ENCODE measurements around the gene DSCAM.

DSCAM gene

GRCh38 chr21:40672602-40673001 is 174.4 kb downstream of the DSCAM start:
- no peak overlapping the region for H3K27ac ChIP-seq
- DNase-seq (ENCODE audit: low read depth, low spot score): no peak

- no peak for DNase-seq (ENCODE audit: low read depth, low spot score)
- H3K27ac ChIP-seq: no peak overlapping the region
Measured at GRCh38 chr21:40671716-40672115, 175.2 kb downstream of the DSCAM start.

- no peak overlapping the region for H3K27ac ChIP-seq
- DNase-seq (ENCODE audit: low read depth, low spot score): no peak
Measured at GRCh38 chr21:40668555-40669275, 178.2 kb downstream of the DSCAM start.

GRCh38 chr21:40667967-40668366 is 179.0 kb downstream of the DSCAM start:
- no peak for DNase-seq (ENCODE audit: low read depth, low spot score)
- no peak overlapping the region for H3K27ac ChIP-seq

- H3K27ac ChIP-seq: no peak overlapping the region
- no peak for DNase-seq (ENCODE audit: low read depth, low spot score)
Measured at GRCh38 chr21:40662889-40663288, 184.1 kb downstream of the DSCAM start.

- DNase-seq (ENCODE audit: low read depth, low spot score): no peak
Measured at GRCh38 chr21:40660461-40660860, 186.5 kb downstream of the DSCAM start.

GRCh38 chr21:40658311-40658710 is 188.6 kb downstream of the DSCAM start:
- DNase-seq (ENCODE audit: low read depth, low spot score): no peak
- no peak overlapping the region for H3K27ac ChIP-seq

More at GRCh38 chr21:40660461-40660860, 186.5 kb downstream of the DSCAM start:
- H3K27ac ChIP-seq: no peak overlapping the region

- no peak for DNase-seq (ENCODE audit: low read depth, low spot score)
- no peak overlapping the region for H3K27ac ChIP-seq
Measured at GRCh38 chr21:40652436-40652835, 194.5 kb downstream of the DSCAM start.

- no peak overlapping the region for H3K27ac ChIP-seq
- no peak for DNase-seq (ENCODE audit: low read depth, low spot score)
Measured at GRCh38 chr21:40647706-40648105, 199.3 kb downstream of the DSCAM start.

GRCh38 chr21:40646651-40647050 is 200.3 kb downstream of the DSCAM start:
- H3K27ac ChIP-seq: no peak overlapping the region
- DNase-seq (ENCODE audit: low read depth, low spot score): no peak

- no peak for DNase-seq (ENCODE audit: low read depth, low spot score)
- no peak overlapping the region for H3K27ac ChIP-seq
Measured at GRCh38 chr21:40641042-40641441, 205.9 kb downstream of the DSCAM start.

- DNase-seq (ENCODE audit: low read depth, low spot score): no peak
- H3K27ac ChIP-seq: no peak overlapping the region
Measured at GRCh38 chr21:40640266-40640789, 206.6 kb downstream of the DSCAM start.

- no peak overlapping the region for H3K27ac ChIP-seq
- no peak for DNase-seq (ENCODE audit: low read depth, low spot score)
Measured at GRCh38 chr21:40639616-40640194, 207.3 kb downstream of the DSCAM start.

- no peak for DNase-seq (ENCODE audit: low read depth, low spot score)
- no peak overlapping the region for H3K27ac ChIP-seq
Measured at GRCh38 chr21:40638466-40639251, 208.3 kb downstream of the DSCAM start.

- no peak overlapping the region for H3K27ac ChIP-seq
- DNase-seq (ENCODE audit: low read depth, low spot score): no peak
Measured at GRCh38 chr21:40636026-40636425, 210.9 kb downstream of the DSCAM start.

GRCh38 chr21:40635391-40635790 is 211.6 kb downstream of the DSCAM start:
- no peak overlapping the region for H3K27ac ChIP-seq
- no peak for DNase-seq (ENCODE audit: low read depth, low spot score)

- H3K27ac ChIP-seq: no peak overlapping the region
- no peak for DNase-seq (ENCODE audit: low read depth, low spot score)
Measured at GRCh38 chr21:40634141-40634540, 212.8 kb downstream of the DSCAM start.

GRCh38 chr21:40633048-40633447 is 213.9 kb downstream of the DSCAM start:
- H3K27ac ChIP-seq: no peak overlapping the region
- no peak for DNase-seq (ENCODE audit: low read depth, low spot score)

GRCh38 chr21:40631211-40631610 is 215.7 kb downstream of the DSCAM start:
- DNase-seq (ENCODE audit: low read depth, low spot score): no peak
- no peak overlapping the region for H3K27ac ChIP-seq

GRCh38 chr21:40625991-40626390 is 221.0 kb downstream of the DSCAM start:
- DNase-seq (ENCODE audit: low read depth, low spot score): no peak
- no peak overlapping the region for H3K27ac ChIP-seq

GRCh38 chr21:40623528-40623927 is 223.4 kb downstream of the DSCAM start:
- no peak for DNase-seq (ENCODE audit: low read depth, low spot score)
- no peak overlapping the region for H3K27ac ChIP-seq
